Heart left ventricle (tissue), 13 donors: ENCODE data around the gene RAD51B.

Experiments used
- CTCF ChIP-seq, 12 donors: fragments of 200-600 bp; sonication (generic) in 4 of 12; IDR thresholded peaks; one replicate each; pipeline versions ENCODE4 v1.5.0 to v1.8.0; 2018 to 2022; ENCODE audit warnings: antibody characterized with exemption in 12 of 12, mild to moderate bottlenecking in 5 of 12
- POLR2A ChIP-seq, 2 donors: fragments of 450-650 bp; IDR thresholded peaks; one replicate each; pipeline ENCODE4 v1.6.1; 2017; ENCODE audit warnings: antibody characterized with exemption in 2 of 2, mild to moderate bottlenecking in 2 of 2, moderate library complexity in 2 of 2
- donor health status: ischemic (EF 13 %, LVEDD 7.1; RV severe dilation, severe dysfunction).
- donor health status: DM: no; HTN: yes; CAD: no.
- donor health status: DM: no; HTN: no; CAD: no.
- donor health status: ischemic (EF 25% LVEDD 6.9; RV normal size, moderate dysfunction).
- donor health status: ischemic (EF 25% LVEDD 5.7; RV mildly dilated, moderate dysfunction).
- donor health status: ischemic (EF 35%, LVEDD 5.7; RV mildly dilated, moderate dysfunction).
- donor health status: nonischemic (EF 11% LVEDD 7.7; RV severe dilation, severe dysfunction).
- donor health status: DM: yes; HTN: yes; CAD: no.
- donor health status: PGD.
- donor health status: ischemic (EF 29% LVEDD 5.4; RV normal size, mild dysfunction).
- donor health status: nonischemic (EF 23%, LVEDD 6.1; RV moderate dilation, normal function).

GRCh38 chr14:68728342-68729106 lies 908.9 kb downstream of the RAD51B start:
- TF ChIP-seq POLR2A (IDR thresholded peaks at IDR 0.05): no peak
- TF ChIP-seq CTCF (IDR thresholded peaks at IDR 0.05): no peak
